Dermis blood vessel endothelial cell (primary cell): ENCODE measurements around the gene RPS17. TPM values are rescaled to one million over a fixed set of nuclear protein-coding genes. Genes with fewer than 3 reads are reported as not detected.
"Not testable (repeated sequence)": the region's sequence is repeated elsewhere in the genome, so short reads cannot be mapped to it uniquely, and the experiment has no call there.

Source experiments
- DNase-seq: peaks from one replicate; pipeline ENCODE4 v3.0.0; 2010
- total RNA-seq: library from RNA; depleted of rRNA; stranded (reverse); fragments of >200 nt; gene quantifications from 2 replicates; pipeline ENCODE4 v1.2.3, GENCODE V29; 2014

The RPS17 gene
- total RNA-seq, 1 donor from 2014 or later, result 1,215 TPM

DNA sequence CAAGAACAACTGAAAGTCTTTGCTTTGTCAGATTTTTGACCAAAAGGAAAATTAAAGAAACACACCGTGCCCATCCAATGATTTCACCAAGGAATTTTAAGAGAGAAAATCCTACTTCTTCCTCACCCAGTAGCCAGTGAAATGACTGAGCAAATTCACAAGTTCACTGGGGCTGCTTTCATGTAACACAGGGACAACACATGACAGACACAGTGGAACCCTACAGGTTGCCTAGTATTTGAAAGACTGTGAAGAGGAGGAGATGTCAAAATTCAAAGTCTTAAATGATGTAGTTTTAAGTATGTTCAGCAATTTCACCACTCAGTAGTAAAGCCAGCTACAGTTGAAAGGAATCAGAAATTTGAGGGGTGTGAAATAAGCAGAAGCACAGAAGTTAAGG lies 33.2 kb downstream of the RPS17 start:
- not testable (repeated sequence) for DNase-seq

DNA sequence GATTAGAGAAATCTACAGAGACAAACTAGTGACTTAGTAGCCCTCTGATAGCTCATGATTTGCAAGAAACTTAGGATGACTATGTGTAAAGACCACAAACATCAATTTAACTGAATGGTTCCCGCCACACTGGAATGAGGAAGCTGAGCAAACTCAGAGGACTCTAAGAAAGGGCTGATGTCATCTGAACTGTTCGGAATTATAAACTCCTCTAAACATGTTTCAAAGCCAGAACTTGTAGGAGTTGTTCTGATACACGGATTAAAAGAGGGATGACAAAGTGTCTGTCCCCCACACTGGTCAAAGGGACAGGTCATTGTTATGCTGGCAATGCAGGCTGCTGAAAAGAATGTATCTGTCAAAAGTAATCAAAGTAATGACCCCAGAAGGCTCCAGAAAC lies 34.4 kb downstream of the RPS17 start:
- not testable (repeated sequence) for DNase-seq

DNA sequence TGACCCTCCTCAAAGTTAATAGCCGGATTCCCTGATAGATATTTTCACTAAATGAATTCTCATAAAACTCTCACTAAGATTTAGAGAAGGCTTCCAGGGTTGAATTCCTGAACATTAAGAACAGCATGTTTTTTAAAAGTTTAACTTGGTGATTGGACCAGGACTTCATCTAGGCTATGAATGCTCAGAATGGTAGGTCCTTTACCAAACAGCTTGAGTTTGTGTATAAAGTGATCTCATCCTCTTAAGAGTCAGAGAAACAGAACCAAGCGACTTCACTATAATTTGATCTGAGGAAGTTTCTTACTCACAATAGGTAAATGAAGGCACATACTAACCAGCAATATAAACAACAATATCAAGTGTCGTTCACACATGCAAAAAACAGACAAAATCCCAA lies 36.2 kb downstream of the RPS17 start:
- not testable (repeated sequence) for DNase-seq

DNA sequence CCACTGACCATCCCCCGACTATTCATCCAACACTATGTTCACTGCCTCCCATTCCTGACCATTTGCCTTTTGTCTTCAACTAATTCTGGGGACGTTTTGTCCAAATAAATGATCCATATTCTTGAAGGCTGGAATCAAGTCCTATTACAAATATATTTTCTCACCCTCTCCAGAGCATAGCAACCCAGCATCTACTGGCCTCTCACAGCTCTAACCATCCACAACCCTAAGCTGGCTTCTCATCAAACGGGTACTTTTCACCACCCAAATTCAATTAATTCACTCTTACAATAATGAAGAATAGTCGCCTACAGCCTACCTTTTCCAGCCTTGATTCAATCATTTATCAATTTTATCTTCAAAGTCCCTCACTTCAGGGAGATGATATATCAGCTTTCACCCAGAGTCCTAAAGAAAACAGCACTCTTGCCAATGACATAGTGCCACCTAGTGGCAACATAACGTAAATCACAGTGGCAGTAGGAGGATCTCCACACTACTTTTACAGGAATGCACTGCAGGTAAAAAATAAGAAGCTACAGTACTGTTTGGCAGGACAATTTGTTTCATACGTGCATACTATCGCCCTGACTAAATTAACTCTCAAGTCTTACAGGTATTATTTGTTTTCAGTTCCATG lies 37.4 kb downstream of the RPS17 start:
- DNase-seq, result not testable (repeated sequence)

DNA sequence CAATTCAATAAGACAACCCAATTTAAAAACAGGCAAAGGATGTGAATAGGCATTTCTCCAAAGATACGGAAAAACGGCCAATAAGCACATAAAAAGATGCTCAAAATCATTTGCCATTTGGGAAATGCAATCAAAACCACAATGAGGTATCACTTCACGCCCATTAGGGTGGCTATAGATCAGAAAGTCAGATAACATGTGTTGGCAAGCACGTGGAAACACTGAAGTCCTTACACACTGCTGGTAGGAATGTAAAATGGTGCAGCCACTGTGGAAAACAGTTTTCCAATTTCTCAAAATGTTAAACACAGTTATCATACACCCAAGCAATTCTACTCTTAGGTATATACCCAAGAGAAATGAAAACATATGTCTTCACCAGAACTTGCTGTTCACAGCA lies 39.5 kb downstream of the RPS17 start:
- DNase-seq, result not testable (repeated sequence)

DNA sequence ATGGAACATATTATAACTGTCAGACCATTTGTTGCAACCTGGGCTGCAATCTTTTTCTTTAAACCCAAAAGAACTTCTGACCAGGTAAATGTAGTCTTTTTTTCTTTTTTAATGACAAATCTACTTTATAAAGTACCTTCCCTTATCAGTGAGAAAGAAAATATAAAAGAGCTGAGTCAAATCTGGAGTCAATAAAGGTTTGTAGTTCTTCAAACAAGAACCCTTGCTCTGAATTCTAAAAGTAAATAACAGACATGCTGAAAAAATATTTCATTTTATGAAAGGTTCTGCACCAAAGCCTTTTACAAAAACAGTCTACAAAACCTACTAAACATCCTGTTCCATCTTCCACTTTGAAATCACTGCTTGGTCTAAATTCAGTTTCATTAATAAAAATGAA lies 42.3 kb downstream of the RPS17 start:
- not testable (repeated sequence) for DNase-seq

DNA sequence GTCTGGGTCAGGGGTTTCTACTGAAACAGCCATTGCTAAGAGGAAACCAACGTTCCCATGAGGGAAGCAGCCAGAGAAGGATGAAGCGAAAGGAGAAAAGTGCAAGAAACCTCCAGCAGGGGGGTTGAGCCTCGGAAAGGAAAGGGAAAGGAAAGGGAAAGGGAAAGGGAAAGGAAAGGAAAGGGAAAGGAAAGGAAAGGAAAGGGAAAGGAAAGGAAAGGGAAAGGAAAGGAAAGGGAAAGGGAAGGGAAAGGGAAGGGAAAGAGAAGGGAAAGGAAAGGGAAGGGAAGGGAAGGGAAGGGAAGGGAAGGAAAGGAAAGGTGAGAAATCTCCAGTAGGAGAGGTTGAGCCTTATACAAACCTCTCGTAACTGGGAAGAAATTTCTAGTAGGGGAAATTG lies 52.0 kb downstream of the RPS17 start:
- DNase-seq, result not testable (repeated sequence)

DNA sequence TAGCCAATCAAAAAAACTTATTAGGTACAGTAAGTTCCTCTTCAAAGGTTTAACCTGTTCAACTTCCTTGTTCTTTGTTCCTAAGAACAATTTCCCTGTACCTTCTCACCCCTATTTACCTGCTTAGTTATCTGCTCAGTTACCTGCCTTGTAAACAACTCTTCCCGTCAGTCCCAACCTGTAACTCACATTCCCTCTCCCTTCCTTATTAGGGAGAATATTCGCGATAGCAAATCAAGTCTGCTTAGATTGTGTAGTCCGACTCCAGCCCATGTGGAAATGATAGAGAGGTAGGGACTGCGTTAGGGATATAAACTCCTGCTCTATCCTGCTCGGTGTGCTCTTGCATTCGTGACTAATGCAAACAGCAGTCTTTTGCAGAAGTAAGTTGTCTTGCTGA lies 53.2 kb downstream of the RPS17 start:
- DNase-seq, result not testable (repeated sequence)

Other genes with a start within 250 kb of the RPS17 start
- 0.17 and 0.65 TPM in 2 replicates for gene GOLGA6L10, start 191.0 kb downstream of the RPS17 start, total RNA-seq
- gene GOLGA6L9, start 110.6 kb downstream of the RPS17 start, total RNA-seq, result 0.85 and 1.3 TPM in 2 replicates
- gene CPEB1, start 106.9 kb upstream of the RPS17 start, total RNA-seq, result not detected in 2 replicates
- 0.17 TPM in 1 of 2 replicates, not detected in the other for gene AP3B2, start 169.4 kb upstream of the RPS17 start, total RNA-seq